IMR-90 (cell line): Measurements from ENCODE around the gene HDHD2. TPM values are rescaled to one million over a fixed set of nuclear protein-coding genes. Genes with fewer than 3 reads are reported as not detected.

Experiments used
- ATAC-seq: fragments of 200-7000 bp; cut with Tn5 transposase; 2 replicates; pipeline ENCODE4 v1.9.1; 2020; ENCODE audit warnings: low read depth, mild to moderate bottlenecking, moderate library complexity
- BruUV-seq: library from RNA; stranded (reverse); fragments of 400-500 nt; replicated peaks from 2 replicates; lab custom pipeline; 2021; lab: Mats Ljungman, UMichigan
- CTCF ChIA-PET: fragments of 300-600 bp; formaldehyde crosslinking; extraction: SDS; loops from one replicate; lab custom pipeline; 2021; ENCODE audit warnings: antibody characterized with exemption; lab: Yijun Ruan, JAX
- POLR2A ChIA-PET: fragments of 300-600 bp; sonication (Branson Sonifier 250); formaldehyde crosslinking; loops from one replicate; lab custom pipeline; 2022; ENCODE audit warnings: antibody characterized with exemption; ENCODE audit not compliant: unreplicated experiment; lab: Charles Lee
- DNase-seq: peaks from one replicate; pipeline ENCODE4 v3.0.0; 2013
- H2AFZ ChIP-seq: replicated peaks from 2 replicates; pipeline ENCODE3; 2013; ENCODE audit warnings: low read length, mild to moderate bottlenecking; ENCODE audit not compliant: poor library complexity
- H2AK5ac ChIP-seq: 2 replicates; pipeline ENCODE4 v1.6.1; 2013; ENCODE audit warnings: low read depth, low read length, inconsistent platforms
- H2AK9ac ChIP-seq: replicated peaks from 2 replicates; pipeline ENCODE3; 2013; ENCODE audit warnings: mild to moderate bottlenecking, low read depth, low read length, moderate library complexity; ENCODE audit not compliant: poor library complexity
- H2BK120ac ChIP-seq: 2 replicates; pipeline ENCODE4 v1.6.1; 2013; ENCODE audit warnings: low read depth, low read length, inconsistent platforms
- H2BK15ac ChIP-seq: 3 replicates; pipeline ENCODE4 v1.6.1; 2013; ENCODE audit warnings: low read depth, low read length, inconsistent platforms
- H2BK20ac ChIP-seq: 2 replicates; pipeline ENCODE4 v1.6.1; 2013; ENCODE audit warnings: low read depth, mild to moderate bottlenecking, inconsistent platforms, low read length, moderate library complexity
- H2BK5ac ChIP-seq: 2 replicates; pipeline ENCODE4 v1.6.1; 2013; ENCODE audit warnings: mild to moderate bottlenecking, low read depth, low read length, inconsistent platforms; ENCODE audit not compliant: poor library complexity, severe bottlenecking
- H3K14ac ChIP-seq: replicated peaks from 2 replicates; pipeline ENCODE4 v1.6.1; 2013; ENCODE audit warnings: low read depth, low read length, inconsistent platforms
- H3K18ac ChIP-seq: 2 replicates; pipeline ENCODE4 v1.6.1; 2013; ENCODE audit warnings: low read depth, low read length, control low read depth
- H3K23ac ChIP-seq: 2 replicates; pipeline ENCODE4 v1.6.1; 2013; ENCODE audit warnings: low read depth, low read length, inconsistent platforms
- H3K27ac ChIP-seq: 2 replicates; pipeline ENCODE4 v1.5.1; 2013; ENCODE audit warnings: mild to moderate bottlenecking, control low read depth, low read length; ENCODE audit not compliant: insufficient read depth
- H3K27me3 ChIP-seq: 2 replicates; pipeline ENCODE4 v1.6.1; 2013; ENCODE audit warnings: low read length; ENCODE audit not compliant: control insufficient read depth, insufficient read depth
- H3K36me3 ChIP-seq: 2 replicates; pipeline ENCODE4 v1.6.1; 2013; ENCODE audit warnings: low read length, mixed read lengths; ENCODE audit not compliant: control insufficient read depth, insufficient read depth
- H3K4ac ChIP-seq: 2 replicates; pipeline ENCODE4 v1.6.1; 2013; ENCODE audit warnings: low read depth, low read length, inconsistent platforms
- H3K4me1 ChIP-seq: 2 replicates; pipeline ENCODE4 v1.6.1; 2013; ENCODE audit warnings: low read length, mixed read lengths; ENCODE audit not compliant: control insufficient read depth, insufficient read depth
- H3K4me2 ChIP-seq: 2 replicates; pipeline ENCODE4 v1.6.1; 2013; ENCODE audit warnings: low read depth, mild to moderate bottlenecking, control low read depth, low read length, moderate library complexity
- H3K4me3 ChIP-seq: 2 replicates; pipeline ENCODE4 v1.5.1; 2013; ENCODE audit warnings: low read depth, mild to moderate bottlenecking, control low read depth, low read length, moderate library complexity; ENCODE audit not compliant: insufficient read depth
- H3K56ac ChIP-seq: 2 replicates; pipeline ENCODE4 v1.6.1; 2013; ENCODE audit warnings: low read length, inconsistent platforms; ENCODE audit not compliant: insufficient read depth; ENCODE audit errors: extremely low read depth
- H3K79me1 ChIP-seq, 2 experiments: 2 replicates each; pipeline ENCODE4 v1.6.1; 2013; ENCODE audit warnings: low read length in 2 of 2, inconsistent platforms in 1 of 2, low read depth in 1 of 2
- H3K9ac ChIP-seq: 2 replicates; pipeline ENCODE4 v1.6.1; 2013; ENCODE audit warnings: low read depth, low read length, control low read depth
- H3K9me1 ChIP-seq: 2 replicates; pipeline ENCODE4 v1.6.1; 2013; ENCODE audit warnings: low read length, inconsistent platforms; ENCODE audit not compliant: insufficient read depth
- H3K9me3 ChIP-seq: 2 replicates; pipeline ENCODE4 v1.6.1; 2013; ENCODE audit warnings: low read length; ENCODE audit not compliant: control insufficient read depth, insufficient read depth
- H4K20me1 ChIP-seq: 2 replicates; pipeline ENCODE4 v1.6.1; 2013; ENCODE audit warnings: low read length, inconsistent platforms; ENCODE audit not compliant: insufficient read depth
- H4K5ac ChIP-seq: 2 replicates; pipeline ENCODE4 v1.6.1; 2013; ENCODE audit warnings: mild to moderate bottlenecking, low read depth, low read length, control low read depth
- H4K8ac ChIP-seq, 2 experiments: 2 replicates each; pipeline ENCODE4 v1.6.1; 2013; ENCODE audit warnings: low read depth in 2 of 2, low read length in 2 of 2, control low read depth in 1 of 2, inconsistent platforms in 1 of 2
- H4K91ac ChIP-seq: 2 replicates; pipeline ENCODE4 v1.6.1; 2013; ENCODE audit warnings: low read depth, low read length, inconsistent platforms; ENCODE audit not compliant: insufficient read depth
- BHLHE40 ChIP-seq: fragments of 150-350 bp; IDR thresholded peaks from 2 replicates; pipeline ENCODE4 v1.6.1; 2016; ENCODE audit warnings: mild to moderate bottlenecking, low read depth, low read length
- CEBPB ChIP-seq: IDR thresholded peaks from 2 replicates; pipeline ENCODE4 v1.6.1; 2012; ENCODE audit warnings: low read depth, low read length, improper control_type of control experiment
- CHD1 ChIP-seq: IDR thresholded peaks from 2 replicates; pipeline ENCODE4 v1.6.1; 2012; ENCODE audit warnings: low read depth, low read length, improper control_type of control experiment
- FOS ChIP-seq: fragments of 150-350 bp; IDR thresholded peaks from 2 replicates; pipeline ENCODE4 v1.6.1; 2016; ENCODE audit warnings: low read depth, low read length
- MAFK ChIP-seq: IDR thresholded peaks from 2 replicates; pipeline ENCODE4 v1.6.1; 2012; ENCODE audit warnings: low read depth, low read length, improper control_type of control experiment
- MAZ ChIP-seq: IDR thresholded peaks from 2 replicates; pipeline ENCODE4 v1.6.1; 2012; ENCODE audit warnings: low read depth, mild to moderate bottlenecking, low read length, improper control_type of control experiment, moderate library complexity, borderline replicate concordance
- MXI1 ChIP-seq: IDR thresholded peaks from 2 replicates; pipeline ENCODE4 v1.6.1; 2012; ENCODE audit warnings: low read depth, mild to moderate bottlenecking, low read length, moderate library complexity, borderline replicate concordance
- NFE2L2 ChIP-seq: fragments of 150-350 bp; IDR thresholded peaks from 2 replicates; pipeline ENCODE4 v1.6.1; 2016; ENCODE audit warnings: low read depth, mild to moderate bottlenecking, low read length
- POLR2A ChIP-seq: IDR thresholded peaks from 2 replicates; pipeline ENCODE4 v1.6.1; 2012; ENCODE audit warnings: mild to moderate bottlenecking, low read depth, low read length
- RAD21 ChIP-seq: IDR thresholded peaks from 2 replicates; pipeline ENCODE4 v1.6.1; 2012; ENCODE audit warnings: low read length, improper control_type of control experiment
- RCOR1 ChIP-seq: IDR thresholded peaks from 2 replicates; pipeline ENCODE4 v1.6.1; 2012; ENCODE audit warnings: mild to moderate bottlenecking, low read length, improper control_type of control experiment; ENCODE audit not compliant: insufficient replicate concordance
- RFX5 ChIP-seq: IDR thresholded peaks from 2 replicates; pipeline ENCODE4 v1.8.0; 2012; ENCODE audit warnings: low read depth, mild to moderate bottlenecking, low read length, moderate library complexity
- SMC3 ChIP-seq: fragments of 150-350 bp; IDR thresholded peaks from 2 replicates; pipeline ENCODE4 v1.6.1; 2016; ENCODE audit warnings: low read depth, mild to moderate bottlenecking, antibody characterized with exemption, low read length, moderate library complexity
- WGBS, 2 experiments: methylation state at CpG; one replicate each; pipeline versions ENCODE4 v1.1.5 to v1.1.7; 2013; ENCODE audit warnings: missing lambda C conversion rate in 2 of 2; ENCODE audit not compliant: insufficient read length in 1 of 2; ENCODE audit errors: extremely low coverage in 2 of 2; 5-methylcytosine and 5-hydroxymethylcytosine counted together
- dilution Hi-C: fragments of 300-500 bp; cut with HindIII; formaldehyde crosslinking; loops from one replicate; pipeline ENCODE4 v1.14.3; 2018; ENCODE audit warnings: low sequenced_read_pairs; ENCODE audit not compliant: unreplicated experiment
- in situ Hi-C: fragments of 300-500 bp; cut with MboI; formaldehyde crosslinking; loops from 3 replicates; pipeline ENCODE4 v1.14.3; 2019; ENCODE audit warnings: low sequenced_read_pairs, inconsistent platforms, mixed read lengths
- intact Hi-C: fragments of 100-400 bp; cut with micrococcal nuclease; formaldehyde crosslinking; loops from 2 replicates; pipeline ENCODE4 v1.10.0; 2022
- polyA plus RNA-seq, 3 experiments: library from polyadenylated mRNA; depleted of rRNA; stranded (reverse); fragments of >200 nt; gene quantifications; 2 replicates each; pipeline ENCODE4 v1.2.3, GENCODE V29; 2012; ENCODE audit warnings: low replicate concordance in 1 of 3
- total RNA-seq: library from RNA; depleted of rRNA; stranded (reverse); fragments of >200 nt; gene quantifications from 2 replicates; pipeline ENCODE4 v1.2.3, GENCODE V29; 2012
- TF ChIP-seq, protein P1 (sequence below): fragments of 150-350 bp; IDR thresholded peaks from 2 replicates; pipeline ENCODE4 v1.6.1; 2016; ENCODE audit warnings: low read depth, mild to moderate bottlenecking, low read length, moderate library complexity, borderline replicate concordance
- TF ChIP-seq, protein P2 (sequence below): fragments of 150-350 bp; IDR thresholded peaks from 2 replicates; pipeline ENCODE4 v1.6.1; 2017; ENCODE audit warnings: mild to moderate bottlenecking, antibody characterized with exemption, low read length, low read depth
- TF ChIP-seq, protein P3 (sequence below): conservative IDR thresholded peaks from 2 replicates; pipeline ENCODE4 v1.5.1; 2012; ENCODE audit warnings: mild to moderate bottlenecking, low read depth, low read length, improper control_type of control experiment

Gene HDHD2
- total and polyA plus RNA-seq, 2 of the 4 experiments (the other 2 are of a cell fraction) = 7.2 to 18.6 TPM

DNA sequence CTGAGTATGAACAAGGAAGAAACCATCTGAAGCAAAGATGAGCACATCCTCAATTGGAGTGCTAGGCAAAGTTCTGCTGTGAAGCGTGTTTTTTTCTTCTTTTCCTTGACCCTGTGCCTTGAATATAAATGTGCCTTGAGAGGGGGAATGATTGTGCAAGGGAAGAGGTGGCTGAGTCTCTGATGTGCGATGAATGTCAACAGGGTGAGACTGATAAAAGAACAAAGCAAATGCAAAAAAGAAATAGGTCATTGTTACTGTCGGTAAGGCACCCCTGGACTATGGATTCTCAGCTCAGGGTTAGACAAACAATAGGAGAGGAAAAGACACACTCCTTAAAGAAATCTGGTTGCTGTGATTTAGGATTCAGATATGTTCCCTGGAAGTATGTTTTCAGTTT, 54.5 kb downstream of the HDHD2 start:
- no peaks in the 10 kb centered on the region for H3K27me3 ChIP-seq
- H4K5ac ChIP-seq = no peak overlapping the region
- H2AK9ac ChIP-seq = no peak overlapping the region
- no peaks in the 10 kb centered on the region for H3K4me1 ChIP-seq
- no peak overlapping the region for H3K4me3 ChIP-seq
- 83% methylated on average over 1 of the region's 3 CpGs; no CpG with 5 or more reads in 1 of the 2 experiments for WGBS, 2 experiments
- no peak for TF ChIP-seq POLR2A
- no peak for TF ChIP-seq CEBPB
- no peak for TF ChIP-seq MAZ
- no peak for TF ChIP-seq MAFK
- no peak for TF ChIP-seq BHLHE40
- no peak for TF ChIP-seq RFX5
- TF ChIP-seq, protein P1, sequence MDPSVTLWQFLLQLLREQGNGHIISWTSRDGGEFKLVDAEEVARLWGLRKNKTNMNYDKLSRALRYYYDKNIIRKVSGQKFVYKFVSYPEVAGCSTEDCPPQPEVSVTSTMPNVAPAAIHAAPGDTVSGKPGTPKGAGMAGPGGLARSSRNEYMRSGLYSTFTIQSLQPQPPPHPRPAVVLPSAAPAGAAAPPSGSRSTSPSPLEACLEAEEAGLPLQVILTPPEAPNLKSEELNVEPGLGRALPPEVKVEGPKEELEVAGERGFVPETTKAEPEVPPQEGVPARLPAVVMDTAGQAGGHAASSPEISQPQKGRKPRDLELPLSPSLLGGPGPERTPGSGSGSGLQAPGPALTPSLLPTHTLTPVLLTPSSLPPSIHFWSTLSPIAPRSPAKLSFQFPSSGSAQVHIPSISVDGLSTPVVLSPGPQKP = no peak
- no peak for TF ChIP-seq RCOR1
- TF ChIP-seq RAD21 = no peak
- no peak for TF ChIP-seq CHD1
- TF ChIP-seq, protein P2, sequence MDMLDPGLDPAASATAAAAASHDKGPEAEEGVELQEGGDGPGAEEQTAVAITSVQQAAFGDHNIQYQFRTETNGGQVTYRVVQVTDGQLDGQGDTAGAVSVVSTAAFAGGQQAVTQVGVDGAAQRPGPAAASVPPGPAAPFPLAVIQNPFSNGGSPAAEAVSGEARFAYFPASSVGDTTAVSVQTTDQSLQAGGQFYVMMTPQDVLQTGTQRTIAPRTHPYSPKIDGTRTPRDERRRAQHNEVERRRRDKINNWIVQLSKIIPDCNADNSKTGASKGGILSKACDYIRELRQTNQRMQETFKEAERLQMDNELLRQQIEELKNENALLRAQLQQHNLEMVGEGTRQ = no peak
- TF ChIP-seq NFE2L2 = no peak
- no peak for TF ChIP-seq MXI1
- TF ChIP-seq, protein P3, sequence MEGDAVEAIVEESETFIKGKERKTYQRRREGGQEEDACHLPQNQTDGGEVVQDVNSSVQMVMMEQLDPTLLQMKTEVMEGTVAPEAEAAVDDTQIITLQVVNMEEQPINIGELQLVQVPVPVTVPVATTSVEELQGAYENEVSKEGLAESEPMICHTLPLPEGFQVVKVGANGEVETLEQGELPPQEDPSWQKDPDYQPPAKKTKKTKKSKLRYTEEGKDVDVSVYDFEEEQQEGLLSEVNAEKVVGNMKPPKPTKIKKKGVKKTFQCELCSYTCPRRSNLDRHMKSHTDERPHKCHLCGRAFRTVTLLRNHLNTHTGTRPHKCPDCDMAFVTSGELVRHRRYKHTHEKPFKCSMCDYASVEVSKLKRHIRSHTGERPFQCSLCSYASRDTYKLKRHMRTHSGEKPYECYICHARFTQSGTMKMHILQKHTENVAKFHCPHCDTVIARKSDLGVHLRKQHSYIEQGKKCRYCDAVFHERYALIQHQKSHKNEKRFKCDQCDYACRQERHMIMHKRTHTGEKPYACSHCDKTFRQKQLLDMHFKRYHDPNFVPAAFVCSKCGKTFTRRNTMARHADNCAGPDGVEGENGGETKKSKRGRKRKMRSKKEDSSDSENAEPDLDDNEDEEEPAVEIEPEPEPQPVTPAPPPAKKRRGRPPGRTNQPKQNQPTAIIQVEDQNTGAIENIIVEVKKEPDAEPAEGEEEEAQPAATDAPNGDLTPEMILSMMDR = no peak
- TF ChIP-seq SMC3 = no peak
- no peak for TF ChIP-seq FOS
- H2BK20ac ChIP-seq = no peak overlapping the region
- no peak overlapping the region for H2BK120ac ChIP-seq
- no peaks in the 10 kb centered on the region for H3K36me3 ChIP-seq
- CTCF ChIA-PET = interaction anchor here (0.7 kb wide), 1 partner anchor 652 kb away, joined by 3 read pairs; no protein-coding TSS in a partner anchor
- in situ Hi-C loops (loop anchor here (10.0 kb wide), 1 partner anchor 649 kb away; no protein-coding TSS in a partner anchor), dilution Hi-C loops (no loop called here), intact Hi-C loops (no loop called here)
- no peak overlapping the region for H3K9ac ChIP-seq
- POLR2A ChIA-PET = no interaction called here
- H2BK5ac ChIP-seq = no peak overlapping the region
- H2AFZ ChIP-seq = no peak overlapping the region
- no peak overlapping the region for H3K56ac ChIP-seq
- H3K4me2 ChIP-seq = no peak overlapping the region
- no peak overlapping the region for H2AK5ac ChIP-seq
- no peaks in the 10 kb centered on the region for H3K9me3 ChIP-seq
- no peaks in the 10 kb centered on the region for H3K79me1 ChIP-seq
- no TSS peak for BruUV-seq
- no peaks in the 10 kb centered on the region for H3K9me1 ChIP-seq
- H3K23ac ChIP-seq = no peak overlapping the region
- no peak overlapping the region for H2BK15ac ChIP-seq
- no peak overlapping the region for H3K14ac ChIP-seq
- H3K18ac ChIP-seq = no peak overlapping the region
- H3K27ac ChIP-seq = no peak overlapping the region
- H4K8ac ChIP-seq = no peak overlapping the region
- no peak overlapping the region for H3K4ac ChIP-seq
- no peak overlapping the region for H4K91ac ChIP-seq
- no peaks in the 10 kb centered on the region for H4K20me1 ChIP-seq
- no peak for ATAC-seq
- no peak for DNase-seq
